GOT3 (cell line): ENCODE measurements around the gene FMNL2.

Source experiments
- DNase-seq: peaks from one replicate; lab custom pipeline; 2025; ENCODE audit warnings: mixed read lengths; lab: John Stamatoyannopoulos, UW

Gene FMNL2

DNA sequence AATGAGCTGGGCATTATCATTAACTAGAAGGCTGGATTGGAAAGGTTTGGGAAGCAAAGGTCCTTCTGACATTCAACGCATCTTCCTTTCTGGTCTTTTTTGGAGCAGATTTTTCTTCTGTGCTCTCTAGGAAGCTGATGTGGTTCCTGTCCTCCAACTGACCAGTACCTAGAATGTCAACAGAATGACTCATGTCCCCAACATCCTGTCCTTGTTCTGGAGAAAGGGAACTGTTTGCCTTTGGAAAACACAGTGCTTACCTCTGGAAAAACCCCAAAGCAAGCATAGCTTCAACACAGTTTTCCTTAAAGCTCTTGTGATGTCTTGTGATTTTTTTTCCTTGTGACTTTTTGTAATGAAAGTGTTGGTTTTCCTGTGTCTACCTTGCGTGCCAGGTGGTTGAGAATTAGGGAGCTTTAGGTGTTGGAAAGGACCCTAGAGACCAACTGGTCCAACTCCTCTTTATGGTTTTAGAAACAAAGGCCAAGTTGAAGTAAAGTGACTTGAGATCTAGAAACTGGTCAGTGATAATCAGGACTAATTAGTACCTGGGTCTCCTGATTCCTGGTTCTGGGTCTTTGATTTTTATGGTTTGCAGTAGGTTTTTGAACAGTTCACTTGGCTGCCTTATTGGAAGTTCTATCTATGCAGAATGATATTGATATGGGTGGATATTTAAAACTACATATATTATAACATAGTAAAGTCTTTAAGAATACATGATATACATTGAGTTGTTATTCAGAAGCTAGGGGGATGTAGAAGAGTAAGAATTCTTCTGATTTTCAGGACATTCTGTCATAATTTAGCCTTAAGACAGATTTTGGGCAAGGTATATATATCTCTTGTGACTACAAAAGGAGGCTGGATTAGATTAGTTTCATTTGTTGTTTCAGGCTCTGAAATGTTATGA lies 70.5 kb downstream of the FMNL2 start:
- DNase-seq: no peak

DNA sequence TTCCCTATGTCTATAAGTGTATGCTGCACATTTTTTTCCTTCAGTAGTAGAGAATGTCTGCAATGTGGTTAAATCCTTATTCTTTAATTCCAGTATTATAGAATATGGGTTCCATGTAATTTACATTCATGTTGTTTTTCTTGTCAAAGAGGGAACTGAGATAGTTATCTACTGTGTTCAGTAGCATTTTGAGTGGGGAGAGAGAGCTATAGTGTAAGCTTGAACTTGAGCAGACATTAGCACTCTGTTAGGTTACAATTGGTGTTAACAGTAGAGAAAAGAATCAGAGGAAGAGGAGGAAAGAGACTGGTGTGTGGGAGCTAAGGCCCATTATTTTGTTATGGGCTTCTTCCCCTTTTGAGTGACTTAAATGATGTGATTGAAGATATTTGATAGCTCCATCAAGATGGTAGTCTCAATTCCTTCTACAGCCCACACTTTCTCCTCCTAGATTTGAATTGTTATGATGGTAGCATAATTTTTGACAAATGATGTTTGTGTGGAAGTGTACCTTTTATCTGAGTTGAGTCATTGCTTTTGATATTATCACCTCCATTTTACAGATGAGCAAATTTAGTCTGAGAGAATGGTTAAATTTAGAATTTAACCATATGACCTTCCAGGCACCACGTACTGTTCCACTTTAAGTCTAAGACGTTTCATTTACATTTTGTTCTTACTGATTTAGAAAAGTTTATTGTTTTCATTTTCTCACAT lies 71.3 kb downstream of the FMNL2 start:
- no peak for DNase-seq

DNA sequence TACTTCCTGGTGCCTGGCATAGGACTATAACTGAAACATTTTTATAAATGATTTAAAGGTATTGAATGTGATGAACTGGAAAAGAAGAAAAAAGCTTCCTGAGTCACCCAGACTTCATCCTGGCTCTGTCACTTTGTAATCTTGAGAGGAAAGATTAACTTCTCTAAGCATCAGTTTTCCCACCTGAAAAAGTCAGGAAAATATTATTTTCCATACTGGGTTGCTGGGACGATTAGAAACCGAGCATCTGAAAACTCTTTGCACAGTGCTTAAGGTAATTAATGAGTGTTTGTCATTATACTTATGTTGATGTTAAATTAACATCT lies 71.8 kb downstream of the FMNL2 start:
- DNase-seq: no peak

DNA sequence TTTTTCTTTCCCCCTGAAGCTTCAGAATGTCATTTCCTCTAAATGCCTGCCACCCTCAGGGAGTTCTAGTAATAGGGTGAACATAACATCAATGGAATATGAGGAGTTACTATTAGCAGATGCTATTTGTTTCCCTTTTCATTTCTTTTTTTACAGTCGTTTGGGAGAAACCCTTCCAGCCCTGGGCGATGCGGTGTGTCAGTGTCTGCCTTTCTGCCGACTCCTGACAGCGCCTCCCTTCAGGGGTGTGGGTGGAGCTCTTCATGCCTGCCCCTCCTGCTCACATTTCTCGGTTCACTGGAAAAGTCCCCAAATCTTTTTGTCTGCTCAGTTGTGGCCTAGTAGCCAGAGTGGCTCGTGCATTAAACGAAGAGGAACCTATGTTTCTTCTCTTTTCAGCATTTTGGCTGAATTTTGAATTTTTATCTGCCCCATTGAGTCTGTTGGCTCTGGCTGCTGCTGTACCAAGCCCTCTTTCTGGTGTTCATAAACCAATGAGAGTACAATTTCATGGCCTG lies 72.3 kb downstream of the FMNL2 start:
- DNase-seq: no peak

DNA sequence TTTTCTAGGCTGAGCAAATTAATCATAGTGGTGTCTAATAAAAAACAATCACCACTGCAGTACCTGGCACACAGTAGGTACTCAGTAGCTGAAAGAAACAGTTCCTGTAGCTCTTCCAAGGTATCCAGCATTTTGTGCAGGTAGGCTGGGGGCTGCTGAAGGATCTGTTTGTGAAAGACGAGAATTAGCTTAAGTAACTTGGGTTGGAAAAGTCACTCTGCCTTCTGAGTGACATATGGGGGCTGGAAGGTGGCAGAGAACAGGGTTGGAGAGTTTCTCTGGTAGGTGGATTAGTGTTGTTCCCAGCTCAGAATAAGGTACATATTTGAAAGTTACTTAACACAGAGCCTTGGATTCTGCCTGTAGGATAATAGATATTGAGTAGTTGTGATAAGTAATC lies 72.8 kb downstream of the FMNL2 start:
- DNase-seq: no peak

DNA sequence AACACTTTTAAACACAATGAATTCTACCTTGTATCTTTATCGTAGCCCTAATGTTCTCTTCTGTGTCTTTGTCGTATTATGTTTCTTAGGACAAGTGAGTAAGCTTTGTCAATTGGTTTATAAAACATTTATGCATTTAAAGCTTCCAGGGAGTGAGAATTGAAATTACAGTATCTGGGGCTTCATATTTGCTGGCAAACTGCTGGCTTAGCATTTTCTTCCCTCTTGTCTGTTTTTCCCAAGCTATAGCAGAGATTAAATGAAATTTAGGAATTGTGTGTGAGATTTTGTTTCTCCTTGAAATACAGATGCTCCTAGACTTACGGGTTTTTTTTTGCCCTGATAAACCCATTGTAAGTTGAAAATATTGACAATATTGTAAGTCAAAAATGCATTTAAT lies 73.3 kb downstream of the FMNL2 start:
- DNase-seq: no peak

DNA sequence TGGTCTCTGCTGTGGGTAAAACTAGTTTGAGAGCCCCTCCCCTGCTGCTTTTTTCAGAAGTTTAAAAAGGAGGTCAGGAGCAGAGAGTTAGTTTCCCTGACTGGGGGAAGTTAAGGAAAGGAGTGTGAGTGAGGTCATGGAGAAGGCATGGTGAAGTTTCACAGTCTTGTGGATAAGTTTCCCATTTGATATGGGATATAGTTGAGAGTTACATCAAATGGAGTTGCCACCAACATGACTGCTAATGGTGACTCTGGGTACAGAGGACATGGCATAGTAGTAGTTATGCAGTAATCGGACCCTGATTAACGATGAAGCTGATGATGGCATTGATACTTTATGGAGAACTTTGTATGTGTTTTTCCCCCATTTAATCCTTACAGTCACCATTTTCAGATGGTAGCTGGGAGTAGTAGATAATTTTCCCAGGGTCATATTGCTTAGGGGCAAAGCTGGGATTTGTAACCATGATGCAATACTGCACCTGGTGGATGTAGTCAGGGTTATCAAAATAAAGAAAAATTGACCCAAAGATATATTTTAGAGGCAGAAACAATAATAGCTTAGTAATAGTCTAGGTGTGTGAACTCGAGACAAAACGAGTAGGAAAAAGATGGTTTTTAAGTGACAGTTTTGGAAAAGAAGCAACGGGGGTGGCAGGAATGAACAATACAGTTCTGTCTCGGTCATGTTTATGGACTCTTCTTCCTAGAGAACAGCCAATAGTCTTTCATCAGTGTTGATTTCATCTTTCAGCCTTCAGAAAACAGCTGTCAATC lies 74.6 kb downstream of the FMNL2 start:
- DNase-seq: no peak

DNA sequence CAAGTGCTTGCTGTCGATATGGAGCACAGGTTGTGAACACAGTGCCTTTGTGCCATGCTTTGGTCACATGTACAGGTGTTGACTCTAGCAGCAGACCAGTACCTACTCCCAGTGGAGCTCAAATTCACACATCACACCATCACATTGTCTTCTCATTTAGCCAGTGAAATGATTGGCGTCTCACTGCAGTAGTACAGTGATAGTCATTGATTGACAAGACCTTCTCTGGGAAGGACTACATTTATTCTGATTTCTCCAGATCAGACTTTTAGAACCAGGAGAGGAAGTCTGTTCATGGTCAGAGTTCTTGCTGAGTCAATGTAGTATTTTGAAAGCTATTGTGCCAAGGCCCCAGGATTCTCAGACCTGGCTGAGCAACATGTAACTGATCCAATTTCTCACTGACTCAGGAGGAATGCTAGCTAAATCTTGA lies 75.2 kb downstream of the FMNL2 start:
- no peak for DNase-seq

DNA sequence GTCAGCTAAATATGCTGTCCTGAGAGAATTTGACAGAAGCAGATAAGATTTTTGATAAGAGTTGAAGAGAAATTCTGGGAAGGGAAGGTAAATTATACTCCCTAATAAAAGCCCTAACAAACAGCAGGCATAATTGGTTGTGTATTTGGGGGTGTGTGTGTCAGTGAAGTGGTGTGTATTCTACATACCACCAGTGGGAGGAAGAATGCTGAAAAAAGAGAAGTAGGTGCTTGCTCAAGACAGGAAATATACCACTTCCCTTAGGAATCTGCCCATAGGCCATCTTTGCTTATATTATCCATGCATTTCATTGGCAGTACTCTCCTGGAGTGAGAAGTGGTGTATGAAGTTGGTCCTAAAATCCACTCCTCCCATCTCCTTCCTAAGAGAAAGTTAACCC lies 76.2 kb downstream of the FMNL2 start:
- no peak for DNase-seq

DNA sequence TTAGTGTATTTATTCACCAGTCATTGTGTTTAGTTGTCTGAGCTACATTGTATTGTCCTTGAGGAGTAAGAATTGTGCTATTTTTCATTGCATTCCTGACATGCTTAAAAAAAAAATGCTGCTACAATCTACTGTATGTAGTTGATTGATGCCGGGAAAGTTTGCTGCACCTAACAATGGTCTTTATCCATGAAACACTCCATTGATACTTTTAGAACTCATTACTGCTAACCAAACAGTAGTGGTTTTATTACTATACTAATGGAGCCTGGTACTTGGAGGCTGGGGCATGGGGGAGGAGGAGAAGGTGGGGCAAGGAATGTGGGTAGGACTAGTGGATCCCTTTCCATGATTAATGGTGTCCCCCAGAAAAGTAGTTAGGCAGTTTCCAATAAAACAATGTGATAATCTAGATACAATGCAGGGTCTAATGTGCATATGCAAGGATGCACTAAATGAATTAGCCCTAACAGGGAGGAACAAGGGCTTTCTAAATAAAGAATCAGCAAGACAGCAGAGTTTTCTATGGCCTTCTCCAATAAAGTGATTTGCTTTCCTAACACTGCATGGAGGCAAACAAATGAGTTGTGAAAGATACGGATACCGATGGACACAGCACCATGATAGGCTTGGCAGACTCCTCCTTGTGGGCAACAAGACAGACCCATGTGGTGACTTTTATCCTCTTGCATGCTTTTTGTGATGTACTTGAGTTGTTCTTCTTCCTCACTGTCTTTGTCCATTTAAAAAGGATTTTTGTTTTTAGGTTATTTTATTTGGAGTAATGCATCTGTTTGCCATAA lies 78.5 kb downstream of the FMNL2 start:
- no peak for DNase-seq

DNA sequence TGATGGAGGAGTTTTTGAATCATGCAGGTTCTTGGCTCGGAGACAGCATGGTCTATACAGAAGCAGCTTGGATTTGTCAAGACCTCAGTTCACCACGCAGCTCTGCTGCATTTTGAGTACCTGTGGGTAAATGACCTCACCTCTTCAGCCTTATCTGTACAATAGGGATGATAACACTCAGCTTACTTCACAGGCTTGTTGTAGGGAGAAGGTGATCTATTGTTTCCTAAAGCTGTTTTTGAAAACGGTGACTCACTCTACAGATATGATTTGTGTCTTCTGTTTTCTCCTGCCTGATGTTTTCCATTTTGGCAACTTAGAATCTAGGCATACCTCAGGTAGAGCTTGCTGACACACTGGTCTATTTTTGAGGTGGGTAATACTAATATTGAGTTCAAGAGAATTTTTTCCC lies 80.3 kb downstream of the FMNL2 start:
- no peak for DNase-seq

DNA sequence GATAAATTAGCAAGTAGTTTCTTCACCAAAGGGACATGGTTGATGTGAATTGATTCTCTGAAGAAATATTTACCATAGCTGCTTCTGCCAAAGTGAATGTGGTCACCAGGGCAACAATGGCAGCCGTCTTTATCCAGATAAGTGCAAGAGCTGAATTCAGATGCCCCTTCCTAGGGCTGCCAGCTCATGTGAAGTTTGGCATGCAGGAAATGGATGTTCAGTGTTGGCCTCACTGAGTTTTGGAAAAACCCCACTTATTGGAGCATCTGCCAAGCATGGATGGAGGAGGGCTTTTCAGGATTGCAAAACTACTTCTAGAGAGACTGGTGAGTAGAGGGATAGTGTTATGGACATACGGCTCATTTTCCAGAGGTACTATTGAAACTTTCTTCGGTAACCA lies 80.8 kb downstream of the FMNL2 start:
- DNase-seq: no peak

DNA sequence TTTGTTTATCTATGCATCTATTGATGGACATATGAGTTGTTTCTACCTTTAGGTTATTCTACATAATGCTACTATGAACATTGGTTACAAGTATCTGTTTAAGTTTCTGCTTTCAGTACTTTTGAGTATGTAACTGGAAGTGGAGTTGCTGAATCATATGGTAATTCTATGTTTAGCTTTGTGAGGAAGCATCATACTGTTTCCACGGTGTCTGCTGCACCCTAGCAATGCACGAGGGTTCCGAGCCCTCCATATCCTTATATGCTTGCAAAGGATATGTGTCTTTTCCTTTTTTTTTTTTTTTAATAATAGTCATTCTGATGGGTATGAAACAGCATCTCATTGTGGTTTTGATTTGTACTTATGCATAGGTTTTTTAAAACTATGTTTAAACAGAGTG lies 83.7 kb downstream of the FMNL2 start:
- DNase-seq: no peak

DNA sequence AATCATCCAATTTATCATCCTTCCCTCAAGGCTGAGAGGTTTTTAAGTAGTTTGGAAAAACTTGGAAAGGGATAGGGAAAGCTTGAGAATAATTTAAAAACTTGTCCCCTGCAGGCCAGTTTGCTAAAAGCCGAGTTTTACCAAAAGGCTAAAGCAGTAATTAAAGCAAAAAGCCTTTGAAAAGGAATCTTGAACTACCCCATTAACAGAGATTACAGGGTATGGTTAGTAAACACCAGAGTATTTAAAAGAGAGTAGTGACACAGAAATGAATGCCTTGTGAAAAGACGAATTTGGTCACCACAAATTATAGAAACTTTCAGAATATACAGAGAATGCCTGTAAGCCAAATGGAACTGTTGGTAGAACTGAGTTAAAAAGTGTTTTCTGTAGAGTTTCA lies 85.0 kb downstream of the FMNL2 start:
- DNase-seq: no peak

DNA sequence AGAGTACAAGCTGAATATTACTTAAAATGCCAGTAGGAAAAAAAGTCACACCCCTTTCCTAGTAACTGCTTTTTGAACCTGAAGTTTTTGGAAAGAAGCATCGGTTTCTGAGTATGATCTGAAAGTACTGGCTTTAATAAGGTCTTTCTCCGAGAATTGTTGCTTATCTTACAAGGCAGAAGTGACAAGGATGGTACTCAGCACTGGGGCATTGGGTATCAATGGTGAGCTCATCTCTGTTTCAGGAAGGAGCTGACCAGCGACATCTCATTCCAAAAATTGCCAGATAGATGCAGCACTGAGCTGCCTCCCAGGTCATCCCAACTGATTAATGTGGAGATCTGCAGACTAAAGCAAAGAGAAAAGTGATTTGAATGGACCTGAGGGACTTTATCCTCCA lies 85.4 kb downstream of the FMNL2 start:
- no peak for DNase-seq

DNA sequence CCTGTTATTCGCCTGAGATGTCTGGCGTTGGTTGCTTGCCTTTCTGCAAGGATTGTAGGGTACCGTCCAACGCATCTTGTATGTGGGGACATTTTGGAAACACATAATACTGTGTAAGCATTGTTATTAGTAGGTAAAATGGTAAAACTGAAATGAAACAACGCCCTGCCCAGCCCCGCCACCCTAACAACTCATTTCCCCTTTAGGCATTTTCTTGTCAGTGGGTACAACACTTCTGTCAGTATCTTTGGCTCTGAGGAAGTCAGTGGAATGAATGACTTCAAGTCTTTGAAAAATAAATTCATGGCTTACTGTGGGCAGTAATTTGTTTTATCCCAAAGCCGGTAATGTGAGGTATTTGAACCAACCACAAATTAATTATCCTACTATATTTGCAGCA lies 86.0 kb downstream of the FMNL2 start:
- no peak for DNase-seq

DNA sequence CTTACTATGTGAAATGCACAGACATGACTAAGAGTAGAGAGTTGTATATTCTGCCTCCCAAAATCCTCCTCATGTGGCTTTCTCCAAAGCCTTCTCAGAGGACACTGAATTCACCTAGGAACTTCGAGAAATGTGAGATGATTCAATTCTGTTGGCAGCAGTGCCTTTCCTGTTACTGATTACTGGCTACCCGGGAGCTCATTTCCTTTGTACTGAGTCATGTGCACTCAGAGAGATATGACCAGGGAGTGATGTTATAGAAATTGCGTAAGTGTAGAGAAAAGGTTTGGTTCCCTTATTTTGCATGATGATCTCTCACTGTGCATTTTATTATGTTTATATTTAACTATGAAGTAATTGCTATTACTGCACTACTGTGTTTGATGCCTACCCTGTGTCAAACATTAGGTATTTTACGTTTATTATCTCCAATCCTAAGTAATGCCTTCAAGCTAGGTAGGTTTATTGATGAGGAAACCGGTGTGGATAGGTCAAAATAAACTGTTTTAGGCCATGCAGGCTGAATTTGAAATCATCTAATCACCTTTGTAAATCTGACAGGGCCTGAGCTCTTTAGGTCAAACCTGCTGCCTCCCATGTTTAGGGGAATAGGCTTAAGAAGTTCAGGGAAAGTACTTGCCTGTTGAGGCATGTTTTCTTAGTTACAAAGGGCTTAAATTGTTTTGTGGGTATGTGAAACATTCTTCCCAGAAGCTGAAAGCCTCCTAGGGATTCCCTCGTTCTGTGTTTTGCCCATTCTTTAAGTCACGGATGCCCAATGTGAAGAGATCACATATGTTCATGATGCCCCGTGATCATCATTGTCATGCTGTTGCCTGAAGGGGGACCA lies 86.8 kb downstream of the FMNL2 start:
- DNase-seq: no peak

DNA sequence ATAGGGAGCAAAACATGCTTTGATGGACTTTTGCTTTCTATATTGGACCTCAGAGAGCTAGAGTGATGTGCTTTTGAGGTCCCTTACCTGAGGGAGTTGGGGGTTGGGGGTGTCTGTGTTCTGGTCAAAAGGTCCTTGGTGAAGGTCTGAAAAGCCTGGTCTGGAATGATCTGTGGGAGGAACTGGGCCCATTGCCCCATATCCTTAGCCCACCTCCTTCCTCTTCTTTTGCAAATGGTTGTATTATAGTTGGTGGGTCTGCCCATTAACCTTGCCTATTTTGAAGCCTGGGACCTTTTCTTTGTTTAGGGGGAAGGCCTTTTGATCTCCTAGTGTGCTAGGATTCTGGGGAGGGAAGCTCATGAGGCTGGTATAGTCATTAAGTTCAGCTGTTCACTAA lies 88.7 kb downstream of the FMNL2 start:
- no peak for DNase-seq

DNA sequence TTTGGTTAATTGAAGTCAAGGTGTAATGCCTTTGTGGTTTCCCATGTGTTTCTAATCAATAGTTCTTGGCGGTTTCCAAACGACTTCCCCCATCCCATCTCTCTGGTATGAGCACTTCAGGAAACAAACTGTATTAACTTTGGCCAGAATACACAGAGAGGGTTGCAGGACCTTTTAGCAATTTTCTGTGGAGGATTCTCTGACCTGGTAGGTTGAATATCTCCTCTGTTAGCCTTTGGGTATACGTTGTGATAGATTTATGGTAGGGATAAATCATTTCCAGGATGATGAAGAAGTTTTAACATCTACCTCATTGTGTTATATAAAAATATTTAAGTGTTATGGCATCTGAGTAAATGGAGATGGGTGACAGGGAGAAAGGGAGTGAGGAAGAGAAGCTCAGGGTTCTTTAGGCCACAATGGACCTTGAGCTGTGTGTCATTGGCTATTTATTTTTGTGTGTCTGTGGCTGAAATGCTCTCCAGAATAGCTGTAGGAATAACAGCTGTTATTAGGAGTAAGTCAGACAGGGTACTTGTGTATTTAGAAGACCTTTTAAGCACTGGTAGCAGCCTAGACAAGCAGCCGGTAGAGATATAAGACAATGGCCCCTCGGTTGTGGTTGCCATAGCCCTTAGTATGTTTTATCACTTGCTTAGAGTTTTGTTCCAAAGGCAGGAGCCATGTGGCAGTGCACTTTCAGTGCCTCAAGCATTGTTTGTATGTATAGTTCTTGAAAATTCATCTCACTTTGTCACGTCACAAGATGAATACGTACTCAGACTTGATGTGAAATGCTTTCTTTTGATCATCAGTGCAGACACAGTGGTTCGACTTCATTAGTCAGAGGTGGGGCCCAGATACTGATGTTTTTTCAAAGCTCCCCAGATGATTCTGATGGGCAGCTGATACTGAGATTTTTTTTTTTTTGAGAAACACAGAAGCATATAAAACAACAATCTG lies 91.1 kb downstream of the FMNL2 start:
- no peak for DNase-seq

DNA sequence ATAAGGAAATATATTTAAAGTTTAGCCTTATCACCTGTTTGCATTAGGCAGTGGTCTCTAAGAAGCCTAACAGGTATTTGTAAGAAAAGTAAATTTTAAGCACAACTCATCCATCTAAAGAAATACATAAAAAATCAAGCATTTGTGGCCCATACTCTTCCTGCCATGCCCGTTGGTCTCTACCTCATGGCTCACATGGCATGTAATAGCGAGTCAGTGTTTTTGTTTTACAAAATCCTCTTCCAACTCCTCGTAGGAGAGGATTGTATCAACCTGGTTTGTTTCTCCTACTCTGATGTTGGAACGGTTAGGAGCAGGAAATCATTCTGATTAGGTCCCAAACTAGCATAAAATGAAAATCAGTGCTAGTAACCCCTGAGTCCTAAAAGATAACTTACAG lies 91.8 kb downstream of the FMNL2 start:
- no peak for DNase-seq
